Measurements from ENCODE around the gene OSMR. TPM values are rescaled to one million over a fixed set of nuclear protein-coding genes. Genes with fewer than 3 reads are reported as not detected.

The OSMR gene
- polyA plus RNA-seq, 1 donor from 2014 or later, result not detected

- Histone ChIP-seq H3K79me2 (replicated peaks; ENCODE audit: insufficient read depth, low read length) (no peaks in the 10 kb centered on the region), H3K27me3 (ENCODE audit: insufficient read depth, low read depth, low read length) (no peaks in the 10 kb centered on the region), H3F3A (ENCODE audit: insufficient read depth, low read length, poor library complexity, severe bottlenecking) (no peaks in the 10 kb centered on the region), H3K4me3 (ENCODE audit: low read length) (no peak overlapping the region), H3K9ac (ENCODE audit: low read length) (no peak overlapping the region), H2AFZ (ENCODE audit: low read depth, low read length) (no peak overlapping the region), H3K4me2 (ENCODE audit: low read length) (no peak overlapping the region), H3K27ac (ENCODE audit: low read length) (no peak overlapping the region), H3K36me3 (ENCODE audit: insufficient read depth, low read length) (no peaks in the 10 kb centered on the region), H3K9me2 (ENCODE audit: insufficient read depth, low read length) (no peaks in the 10 kb centered on the region), H4K20me1 (ENCODE audit: insufficient read depth) (no peaks in the 10 kb centered on the region), H3K9me3 (ENCODE audit: low read length) (no peaks in the 10 kb centered on the region)
- no peak for TF ChIP-seq RAD21 (conservative IDR thresholded peaks at IDR 0.05)
- no peak for TF ChIP-seq MXI1 (conservative IDR thresholded peaks at IDR 0.05; ENCODE audit: poor library complexity, severe bottlenecking)
- no peak for TF ChIP-seq POLR2AphosphoS5 (IDR thresholded peaks at IDR 0.05)
- no peak for TF ChIP-seq EP300 (conservative IDR thresholded peaks at IDR 0.05; ENCODE audit: poor library complexity, severe bottlenecking)
- no peak for TF ChIP-seq SMC3 (conservative IDR thresholded peaks at IDR 0.05; ENCODE audit: poor library complexity)
- TF ChIP-seq EZH2 (IDR thresholded peaks at IDR 0.05; ENCODE audit: borderline replicate concordance, insufficient read depth, low read length, poor library complexity, severe bottlenecking), result no peak
- TF ChIP-seq REST (IDR thresholded peaks at IDR 0.05; ENCODE audit: borderline replicate concordance), result no peak
- TF ChIP-seq CTCF (IDR thresholded peaks at IDR 0.05; ENCODE audit: poor library complexity, severe bottlenecking), result no peak
- TF ChIP-seq TAF1 (IDR thresholded peaks at IDR 0.05; ENCODE audit: low read depth), result no peak
Observed at GRCh38 chr5:38916802-38917201, 71.0 kb downstream of the OSMR start.

GRCh38 chr5:38921174-38921573 lies 75.4 kb downstream of the OSMR start:
- Histone ChIP-seq H3K4me3 (ENCODE audit: low read length) (no peak overlapping the region), H3K4me2 (ENCODE audit: low read length) (no peak overlapping the region), H2AFZ (ENCODE audit: low read depth, low read length) (no peak overlapping the region), H3F3A (ENCODE audit: insufficient read depth, low read length, poor library complexity, severe bottlenecking) (no peaks in the 10 kb centered on the region), H4K20me1 (ENCODE audit: insufficient read depth) (no peaks in the 10 kb centered on the region), H3K9ac (ENCODE audit: low read length) (no peak overlapping the region), H3K36me3 (ENCODE audit: insufficient read depth, low read length) (no peaks in the 10 kb centered on the region), H3K27ac (ENCODE audit: low read length) (no peak overlapping the region), H3K9me2 (ENCODE audit: insufficient read depth, low read length) (no peaks in the 10 kb centered on the region), H3K9me3 (ENCODE audit: low read length) (no peaks in the 10 kb centered on the region), H3K79me2 (replicated peaks; ENCODE audit: insufficient read depth, low read length) (no peaks in the 10 kb centered on the region), H3K27me3 (ENCODE audit: insufficient read depth, low read depth, low read length) (no peaks in the 10 kb centered on the region)
- no peak for TF ChIP-seq EZH2 (IDR thresholded peaks at IDR 0.05; ENCODE audit: borderline replicate concordance, insufficient read depth, low read length, poor library complexity, severe bottlenecking)
- TF ChIP-seq CTCF (IDR thresholded peaks at IDR 0.05; ENCODE audit: poor library complexity, severe bottlenecking), result no peak
- TF ChIP-seq REST (IDR thresholded peaks at IDR 0.05; ENCODE audit: borderline replicate concordance), result no peak
- TF ChIP-seq RAD21 (conservative IDR thresholded peaks at IDR 0.05), result no peak
- no peak for TF ChIP-seq TAF1 (IDR thresholded peaks at IDR 0.05; ENCODE audit: low read depth)
- no peak for TF ChIP-seq SMC3 (conservative IDR thresholded peaks at IDR 0.05; ENCODE audit: poor library complexity)
- TF ChIP-seq MXI1 (conservative IDR thresholded peaks at IDR 0.05; ENCODE audit: poor library complexity, severe bottlenecking), result no peak
- no peak for TF ChIP-seq EP300 (conservative IDR thresholded peaks at IDR 0.05; ENCODE audit: poor library complexity, severe bottlenecking)
- no peak for TF ChIP-seq POLR2AphosphoS5 (IDR thresholded peaks at IDR 0.05)
